Vagina (tissue), 2 donors: Measurements from ENCODE around the gene MPP4.
A peak's percentile ranks its signal among the peaks of the same experiment; 100 is the strongest.

ENCODE experiments used
- POLR2A ChIP-seq, 2 donors: fragments of 450-650 bp; IDR thresholded peaks; one replicate each; pipeline ENCODE4 v1.6.1; 2017; ENCODE audit warnings: antibody characterized with exemption in 2 of 2, mild to moderate bottlenecking in 2 of 2, moderate library complexity in 2 of 2
- POLR2AphosphoS5 ChIP-seq, 2 donors: sonication (generic); formaldehyde crosslinking; IDR thresholded peaks; one replicate each; pipeline ENCODE4 v1.9.0; 2017; ENCODE audit warnings: antibody characterized with exemption in 2 of 2, mild to moderate bottlenecking in 2 of 2, low read depth in 1 of 2; ENCODE audit not compliant: insufficient read depth in 1 of 2
- TF ChIP-seq, protein P1 (sequence below), 3 experiments: fragments of 450-650 bp in 2 of 3; fragments of 200-600 bp in 1 of 3; sonication (generic) in 1 of 3; IDR thresholded peaks; one replicate each; pipeline ENCODE4 v1.5.1; 2017 to 2019; ENCODE audit warnings: antibody characterized with exemption in 3 of 3, mild to moderate bottlenecking in 2 of 3, moderate library complexity in 2 of 3

- TF ChIP-seq, protein P1, sequence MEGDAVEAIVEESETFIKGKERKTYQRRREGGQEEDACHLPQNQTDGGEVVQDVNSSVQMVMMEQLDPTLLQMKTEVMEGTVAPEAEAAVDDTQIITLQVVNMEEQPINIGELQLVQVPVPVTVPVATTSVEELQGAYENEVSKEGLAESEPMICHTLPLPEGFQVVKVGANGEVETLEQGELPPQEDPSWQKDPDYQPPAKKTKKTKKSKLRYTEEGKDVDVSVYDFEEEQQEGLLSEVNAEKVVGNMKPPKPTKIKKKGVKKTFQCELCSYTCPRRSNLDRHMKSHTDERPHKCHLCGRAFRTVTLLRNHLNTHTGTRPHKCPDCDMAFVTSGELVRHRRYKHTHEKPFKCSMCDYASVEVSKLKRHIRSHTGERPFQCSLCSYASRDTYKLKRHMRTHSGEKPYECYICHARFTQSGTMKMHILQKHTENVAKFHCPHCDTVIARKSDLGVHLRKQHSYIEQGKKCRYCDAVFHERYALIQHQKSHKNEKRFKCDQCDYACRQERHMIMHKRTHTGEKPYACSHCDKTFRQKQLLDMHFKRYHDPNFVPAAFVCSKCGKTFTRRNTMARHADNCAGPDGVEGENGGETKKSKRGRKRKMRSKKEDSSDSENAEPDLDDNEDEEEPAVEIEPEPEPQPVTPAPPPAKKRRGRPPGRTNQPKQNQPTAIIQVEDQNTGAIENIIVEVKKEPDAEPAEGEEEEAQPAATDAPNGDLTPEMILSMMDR (IDR thresholded peaks at IDR 0.05): no peak
- no peak for TF ChIP-seq POLR2A (IDR thresholded peaks at IDR 0.05)
- peak in 1 of 2 donors; percentile 41 for TF ChIP-seq POLR2AphosphoS5 (IDR thresholded peaks at IDR 0.05; ENCODE audit: insufficient read depth in 1 of 2, low read depth in 1 of 2)
Measured at GRCh38 chr2:201618744-201619662, 79.4 kb downstream of the MPP4 start.
